Stimulated activated CD8-positive, alpha-beta memory T cell treated with anti-CD3 and anti-CD28 coated beads, Interleukin-15, amount 100 ng/mL, for 4 hours (primary cell): ENCODE data around the gene METTL8.
"Not testable (repeated sequence)": the region's sequence is repeated elsewhere in the genome, so short reads cannot be mapped to it uniquely, and the experiment has no call there.

Experiments
- DNase-seq, 2 donors: peaks; one replicate each; pipeline ENCODE4 v3.0.0-alpha.2; 2020; ENCODE audit warnings: low read depth in 2 of 2

Gene METTL8

GRCh38 chr2:171430516-171431410, 3.0 kb downstream of the METTL8 start:
- no peak for DNase-seq

- not testable (repeated sequence) for DNase-seq
Observed at GRCh38 chr2:171422710-171423495, 10.9 kb downstream of the METTL8 start.

GRCh38 chr2:171420728-171421563, 12.8 kb downstream of the METTL8 start:
- DNase-seq: no peak

- no peak for DNase-seq
Observed at GRCh38 chr2:171419333-171419732, 14.5 kb downstream of the METTL8 start.

GRCh38 chr2:171416009-171416926, 17.5 kb downstream of the METTL8 start:
- DNase-seq: peak in 1 of 2 donors; percentile 71

GRCh38 chr2:171414645-171415044, 19.1 kb downstream of the METTL8 start:
- DNase-seq: not testable (repeated sequence)

GRCh38 chr2:171412571-171413175, 21.1 kb downstream of the METTL8 start:
- no peak for DNase-seq

- no peak for DNase-seq
Observed at GRCh38 chr2:171411791-171412483, 21.9 kb downstream of the METTL8 start.

GRCh38 chr2:171411214-171411613, 22.6 kb downstream of the METTL8 start:
- DNase-seq: no peak

GRCh38 chr2:171410624-171411023, 23.2 kb downstream of the METTL8 start:
- DNase-seq: no peak

GRCh38 chr2:171410101-171410500, 23.7 kb downstream of the METTL8 start:
- DNase-seq: no peak

GRCh38 chr2:171409436-171409971, 24.3 kb downstream of the METTL8 start:
- DNase-seq: no peak

GRCh38 chr2:171407676-171408044, 26.1 kb downstream of the METTL8 start:
- DNase-seq: no peak

- DNase-seq: no peak
Observed at GRCh38 chr2:171407030-171407675, 26.6 kb downstream of the METTL8 start.

- DNase-seq: no peak
Observed at GRCh38 chr2:171406044-171406443, 27.7 kb downstream of the METTL8 start.

- no peak for DNase-seq
Observed at GRCh38 chr2:171405546-171405945, 28.2 kb downstream of the METTL8 start.

- DNase-seq: no peak
Observed at GRCh38 chr2:171404719-171405118, 29.1 kb downstream of the METTL8 start.

- DNase-seq: no peak
Observed at GRCh38 chr2:171404261-171404660, 29.5 kb downstream of the METTL8 start.
